Measurements from ENCODE around the gene FILIP1L. TPM values are rescaled to one million over a fixed set of nuclear protein-coding genes. Genes with fewer than 3 reads are reported as not detected.

FILIP1L gene
- total and polyA plus RNA-seq, 2 of the 4 experiments (the other 2 are of a cell fraction), result 11.5 to 19.9 TPM

GRCh38 chr3:99941211-99941610 lies 173.1 kb downstream of the FILIP1L start:
- WGBS, 2 experiments (ENCODE audit: extremely low coverage in 2 of 2, insufficient read length in 1 of 2), result no CpG with 5 or more reads among the region's 1 CpG

More at GRCh38 chr3:99941211-99941610, 173.1 kb downstream of the FILIP1L start:
- dilution Hi-C loops (cut with HindIII; ENCODE audit: low sequenced_read_pairs, unreplicated experiment) (no loop called here), in situ Hi-C loops (cut with MboI; ENCODE audit: low sequenced_read_pairs) (no loop called here), intact Hi-C loops (cut with micrococcal nuclease) (no loop called here)
- no peak overlapping the region for H3K18ac ChIP-seq (ENCODE audit: low read depth, low read length)
- H3K9me1 ChIP-seq (ENCODE audit: insufficient read depth, low read length), result peaks cover 12% of the 10 kb centered on the region
- H2BK15ac ChIP-seq (ENCODE audit: low read depth, low read length), result no peak overlapping the region
- peaks cover 0 to 23% of the 10 kb centered on the region in 2 experiments; a peak in 2 of 4 replicates for H3K79me1 ChIP-seq (ENCODE audit: low read depth in 1 of 2, low read length in 2 of 2)
- no peak for ATAC-seq (ENCODE audit: low read depth)
- H2BK5ac ChIP-seq (ENCODE audit: low read depth, low read length, poor library complexity, severe bottlenecking), result no peak overlapping the region
- H4K20me1 ChIP-seq (ENCODE audit: insufficient read depth, low read length), result no peaks in the 10 kb centered on the region
- no peaks in the 10 kb centered on the region for H3K27me3 ChIP-seq (ENCODE audit: control insufficient read depth, insufficient read depth, low read length)
- H3K4ac ChIP-seq (ENCODE audit: low read depth, low read length), result no peak overlapping the region
- POLR2A ChIA-PET (ENCODE audit: unreplicated experiment), result interaction anchor here (0.5 to 0.6 kb wide), 2 partner anchors 26 to 125 kb away, joined by 3 to 11 read pairs; no protein-coding TSS in a partner anchor
- H3K9ac ChIP-seq (ENCODE audit: low read depth, low read length), result no peak overlapping the region
- no peak overlapping the region for H3K56ac ChIP-seq (ENCODE audit: extremely low read depth, insufficient read depth, low read length)
- no peak overlapping the region for H3K27ac ChIP-seq (ENCODE audit: insufficient read depth, low read length)
- H3K4me2 ChIP-seq (ENCODE audit: low read depth, low read length), result no peak overlapping the region
- H3K4me3 ChIP-seq (ENCODE audit: insufficient read depth, low read depth, low read length), result no peak overlapping the region
- H2BK120ac ChIP-seq (ENCODE audit: low read depth, low read length), result no peak overlapping the region
- no peak overlapping the region for H4K8ac ChIP-seq (ENCODE audit: low read depth in 2 of 2, low read length in 2 of 2)
- no peak overlapping the region for H4K91ac ChIP-seq (ENCODE audit: insufficient read depth, low read depth, low read length)
- no peak overlapping the region for H2AK5ac ChIP-seq (ENCODE audit: low read depth, low read length)
- no peaks in the 10 kb centered on the region for H3K9me3 ChIP-seq (ENCODE audit: control insufficient read depth, insufficient read depth, low read length)
- H3K4me1 ChIP-seq (ENCODE audit: control insufficient read depth, insufficient read depth, low read length), result peaks cover 28% of the 10 kb centered on the region
- no peak overlapping the region for H3K23ac ChIP-seq (ENCODE audit: low read depth, low read length)
- H4K5ac ChIP-seq (ENCODE audit: low read depth, low read length), result no peak overlapping the region
- no peak for DNase-seq
- BruUV-seq (replicated peaks), result no TSS peak
- H2AFZ ChIP-seq (replicated peaks; ENCODE audit: low read length, poor library complexity), result no peak overlapping the region
- TF ChIP-seq CHD1 (IDR thresholded peaks at IDR 0.05; ENCODE audit: low read depth, low read length) (no peak), POLR2A (IDR thresholded peaks at IDR 0.05; ENCODE audit: low read depth, low read length) (no peak), RAD21 (IDR thresholded peaks at IDR 0.05; ENCODE audit: low read length) (no peak), RCOR1 (IDR thresholded peaks at IDR 0.05; ENCODE audit: insufficient replicate concordance, low read length) (no peak), MAFK (IDR thresholded peaks at IDR 0.05; ENCODE audit: low read depth, low read length) (no peak), FOS (IDR thresholded peaks at IDR 0.05; ENCODE audit: low read depth, low read length) (no peak), ELK1 (IDR thresholded peaks at IDR 0.05; ENCODE audit: borderline replicate concordance, low read depth, low read length) (no peak), MXI1 (IDR thresholded peaks at IDR 0.05; ENCODE audit: borderline replicate concordance, low read depth, low read length) (no peak), SMC3 (IDR thresholded peaks at IDR 0.05; ENCODE audit: low read depth, low read length) (no peak), NFE2L2 (IDR thresholded peaks at IDR 0.05; ENCODE audit: low read depth, low read length) (no peak), BHLHE40 (IDR thresholded peaks at IDR 0.05; ENCODE audit: low read depth, low read length) (no peak), CEBPB (IDR thresholded peaks at IDR 0.05; ENCODE audit: low read depth, low read length) (no peak), MAZ (IDR thresholded peaks at IDR 0.05; ENCODE audit: borderline replicate concordance, low read depth, low read length) (no peak), RFX5 (IDR thresholded peaks at IDR 0.05; ENCODE audit: low read depth, low read length) (no peak), USF2 (IDR thresholded peaks at IDR 0.05; ENCODE audit: low read depth, low read length) (no peak)
- TF ChIP-seq, protein P1, sequence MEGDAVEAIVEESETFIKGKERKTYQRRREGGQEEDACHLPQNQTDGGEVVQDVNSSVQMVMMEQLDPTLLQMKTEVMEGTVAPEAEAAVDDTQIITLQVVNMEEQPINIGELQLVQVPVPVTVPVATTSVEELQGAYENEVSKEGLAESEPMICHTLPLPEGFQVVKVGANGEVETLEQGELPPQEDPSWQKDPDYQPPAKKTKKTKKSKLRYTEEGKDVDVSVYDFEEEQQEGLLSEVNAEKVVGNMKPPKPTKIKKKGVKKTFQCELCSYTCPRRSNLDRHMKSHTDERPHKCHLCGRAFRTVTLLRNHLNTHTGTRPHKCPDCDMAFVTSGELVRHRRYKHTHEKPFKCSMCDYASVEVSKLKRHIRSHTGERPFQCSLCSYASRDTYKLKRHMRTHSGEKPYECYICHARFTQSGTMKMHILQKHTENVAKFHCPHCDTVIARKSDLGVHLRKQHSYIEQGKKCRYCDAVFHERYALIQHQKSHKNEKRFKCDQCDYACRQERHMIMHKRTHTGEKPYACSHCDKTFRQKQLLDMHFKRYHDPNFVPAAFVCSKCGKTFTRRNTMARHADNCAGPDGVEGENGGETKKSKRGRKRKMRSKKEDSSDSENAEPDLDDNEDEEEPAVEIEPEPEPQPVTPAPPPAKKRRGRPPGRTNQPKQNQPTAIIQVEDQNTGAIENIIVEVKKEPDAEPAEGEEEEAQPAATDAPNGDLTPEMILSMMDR (conservative IDR thresholded peaks at IDR 0.05; ENCODE audit: low read depth, low read length), result no peak
- no peak overlapping the region for H2AK9ac ChIP-seq (replicated peaks; ENCODE audit: low read depth, low read length, poor library complexity)
- H2BK20ac ChIP-seq (ENCODE audit: low read depth, low read length), result no peak overlapping the region
- no peaks in the 10 kb centered on the region for H3K36me3 ChIP-seq (ENCODE audit: control insufficient read depth, insufficient read depth, low read length)
- H3K14ac ChIP-seq (replicated peaks; ENCODE audit: low read depth, low read length), result no peak overlapping the region
- CTCF ChIA-PET, result no interaction called here

Data from IMR-90 (cell line).